Lung (tissue), 12 donors: Measurements from ENCODE around the gene TAS2R7. TPM values are rescaled to one million over a fixed set of nuclear protein-coding genes. Genes with fewer than 3 reads are reported as not detected.
"Not testable (repeated sequence)": the region's sequence is repeated elsewhere in the genome, so short reads cannot be mapped to it uniquely, and the experiment has no call there.

Experiments
- ATAC-seq: fragments of 200-7000 bp; cut with Tn5 transposase; one replicate; pipeline ENCODE4 v1.9.1; 2020; ENCODE audit warnings: moderate number of reproducible peaks; ENCODE audit not compliant: insufficient read depth, low FRiP score
- DNase-seq, 3 donors: peaks; one replicate each; pipeline ENCODE4 v3.0.0-alpha.2; 2013 to 2017
- H3K27ac ChIP-seq, 2 donors: one replicate each; pipeline ENCODE4 v1.5.1; 2013; ENCODE audit warnings: mild to moderate bottlenecking in 2 of 2, moderate library complexity in 2 of 2, control low read depth in 1 of 2, inconsistent platforms in 1 of 2, low read depth in 1 of 2, low read length in 1 of 2
- H3K27me3 ChIP-seq, 3 donors: one replicate each; pipeline ENCODE4 v1.5.1; 2013; ENCODE audit warnings: low read length in 2 of 3; ENCODE audit not compliant: control insufficient read depth in 3 of 3, insufficient read depth in 3 of 3
- H3K36me3 ChIP-seq, 4 donors: one replicate each; pipeline ENCODE4 v1.5.1; 2013; ENCODE audit warnings: low read length in 4 of 4, mild to moderate bottlenecking in 1 of 4, moderate library complexity in 1 of 4; ENCODE audit not compliant: control insufficient read depth in 4 of 4, insufficient read depth in 4 of 4
- H3K4me1 ChIP-seq, 5 donors: one replicate each; pipeline ENCODE4 v1.5.1; 2013; ENCODE audit warnings: low read length in 5 of 5, mild to moderate bottlenecking in 2 of 5, moderate library complexity in 1 of 5; ENCODE audit not compliant: control insufficient read depth in 5 of 5, insufficient read depth in 5 of 5
- H3K4me3 ChIP-seq: one replicate; pipeline ENCODE4 v1.5.1; 2013; ENCODE audit warnings: mild to moderate bottlenecking, control low read depth, moderate library complexity
- H3K9ac ChIP-seq, 2 donors: one replicate each; pipeline ENCODE4 v1.5.1; 2013; ENCODE audit warnings: low read length in 2 of 2, control low read depth in 1 of 2; ENCODE audit not compliant: insufficient read depth in 1 of 2
- H3K9me3 ChIP-seq, 4 donors: one replicate each; pipeline ENCODE4 v1.5.1; 2013; ENCODE audit warnings: low read length in 3 of 4, mild to moderate bottlenecking in 1 of 4, moderate library complexity in 1 of 4; ENCODE audit not compliant: control insufficient read depth in 4 of 4, insufficient read depth in 3 of 4
- CTCF ChIP-seq: IDR thresholded peaks from 2 replicates; pipeline ENCODE4 v1.5.1; 2012; ENCODE audit warnings: mild to moderate bottlenecking; ENCODE audit errors: control extremely low read depth, extremely low read depth
- WGBS, 2 donors: extraction: QIAGEN DNeasy Blood & Tissue Kit; methylation state at CpG; one replicate each; pipeline ENCODE4 v1.1.7; 2013; 5-methylcytosine and 5-hydroxymethylcytosine counted together
- polyA plus RNA-seq, 2 donors: library from polyadenylated mRNA; stranded (reverse); fragments of 200-250 nt; gene quantifications; one replicate each; pipeline ENCODE4 v1.2.1, GENCODE V29; 2013
- total RNA-seq, 2 donors: library from RNA; depleted of rRNA in 1 of 2; stranded (reverse); fragments of >200 nt in 1 of 2; gene quantifications; one replicate each; pipeline ENCODE4 v1.2.1, GENCODE V29; 2014 to 2021
- donor health status: control.
- donor health status: control.
- donor health status: Bipolar disorder and iron deficiency.
- donor health status: healthy.
- donor health status: DM: yes; HTN: yes; CAD: no.

Gene TAS2R7
- total and polyA plus RNA-seq, 4 donors = 0.31 TPM; not detected in 3

- no peak for ATAC-seq
- H3K9ac ChIP-seq = no peak within 1 kb of the TSS
- no peak for TF ChIP-seq CTCF
Measured at GRCh38 chr12:10810068-10810467, 7.6 kb upstream of the TAS2R7 start, which contains the start of gene TAS2R9. TSS of gene TAS2R9 (minus strand) at chr12:10810168. CDS start at chr12:10810075, 93 bp downstream.

GRCh38 chr12:10807186-10807585 lies 4.8 kb upstream of the TAS2R7 start, which contains the start of gene TAS2R8:
TSS of gene TAS2R8 (minus strand) at chr12:10807286. CDS start at chr12:10806980, 306 bp downstream.
- 77 to 90% methylated on average over 1 of the region's 1 CpG for WGBS, 2 donors
- no peak for ATAC-seq
- no peak for DNase-seq
- Histone ChIP-seq H3K9ac (no peak within 1 kb of the TSS), H3K9me3 (no peaks in the 10 kb centered on the region), H3K4me1 (no peaks in the 10 kb centered on the region), H3K27me3 (no peaks in the 10 kb centered on the region), H3K27ac (no peak within 1 kb of the TSS), H3K4me3 (no peak within 1 kb of the TSS), H3K36me3 (no peaks in the 10 kb centered on the region)
- TF ChIP-seq CTCF = no peak

More at GRCh38 chr12:10810068-10810467, 7.6 kb upstream of the TAS2R7 start, which contains the start of gene TAS2R9:
- Histone ChIP-seq H3K4me3 (no peak within 1 kb of the TSS), H3K27ac (no peak within 1 kb of the TSS), H3K9me3 (no peaks in the 10 kb centered on the region), H3K36me3 (no peaks in the 10 kb centered on the region), H3K4me1 (no peaks in the 10 kb centered on the region), H3K27me3 (no peaks in the 10 kb centered on the region)
- DNase-seq = no peak

GRCh38 chr12:10801741-10802140 lies 686 bp downstream of the TAS2R7 start:
- no peak overlapping the region for H3K9ac ChIP-seq
- H3K36me3 ChIP-seq = no peaks in the 10 kb centered on the region
- H3K4me3 ChIP-seq = no peak overlapping the region
- ATAC-seq (no peak), DNase-seq (no peak)
- no peak overlapping the region for H3K27ac ChIP-seq
- no peaks in the 10 kb centered on the region for H3K9me3 ChIP-seq
- no peaks in the 10 kb centered on the region for H3K27me3 ChIP-seq
- TF ChIP-seq CTCF = no peak
- H3K4me1 ChIP-seq = no peaks in the 10 kb centered on the region
- WGBS, 2 donors = 58 to 75% methylated on average over 5 of the region's 5 CpGs

- Histone ChIP-seq H3K4me3 (no peak overlapping the region), H3K4me1 (no peaks in the 10 kb centered on the region), H3K27ac (no peak overlapping the region), H3K9ac (no peak overlapping the region), H3K9me3 (no peaks in the 10 kb centered on the region), H3K27me3 (no peaks in the 10 kb centered on the region), H3K36me3 (no peaks in the 10 kb centered on the region)
- DNase-seq (no peak), ATAC-seq (no peak)
- no peak for TF ChIP-seq CTCF
- 66 to 80% methylated on average over 2 of the region's 2 CpGs for WGBS, 2 donors
Measured at GRCh38 chr12:10794222-10794621, 8.2 kb downstream of the TAS2R7 start.

GRCh38 chr12:10791769-10792168 lies 10.7 kb downstream of the TAS2R7 start:
- H3K36me3 ChIP-seq, H3K9me3 ChIP-seq, DNase-seq, H3K27ac ChIP-seq, H3K4me3 ChIP-seq, H3K27me3 ChIP-seq, H3K9ac ChIP-seq, H3K4me1 ChIP-seq, ATAC-seq: not testable (repeated sequence)
- WGBS, 2 donors = 91 to 98% methylated on average over 4 of the region's 4 CpGs
